Uterus (tissue), 2 donors: Measurements from ENCODE around the gene C11orf52.

ENCODE experiments used
- CTCF ChIP-seq, 4 experiments: fragments of 200-600 bp in 2 of 4; fragments of 450-650 bp in 2 of 4; sonication (generic) in 2 of 4; IDR thresholded peaks; one replicate each; pipeline ENCODE4 v1.5.1; 2016 to 2019; ENCODE audit warnings: antibody characterized with exemption in 4 of 4, mild to moderate bottlenecking in 2 of 4, moderate library complexity in 1 of 4
- POLR2A ChIP-seq, 2 donors: fragments of 450-650 bp; IDR thresholded peaks; one replicate each; pipeline ENCODE4 v1.6.1; 2016; ENCODE audit warnings: antibody characterized with exemption in 2 of 2, mild to moderate bottlenecking in 1 of 2, moderate library complexity in 1 of 2

DNA sequence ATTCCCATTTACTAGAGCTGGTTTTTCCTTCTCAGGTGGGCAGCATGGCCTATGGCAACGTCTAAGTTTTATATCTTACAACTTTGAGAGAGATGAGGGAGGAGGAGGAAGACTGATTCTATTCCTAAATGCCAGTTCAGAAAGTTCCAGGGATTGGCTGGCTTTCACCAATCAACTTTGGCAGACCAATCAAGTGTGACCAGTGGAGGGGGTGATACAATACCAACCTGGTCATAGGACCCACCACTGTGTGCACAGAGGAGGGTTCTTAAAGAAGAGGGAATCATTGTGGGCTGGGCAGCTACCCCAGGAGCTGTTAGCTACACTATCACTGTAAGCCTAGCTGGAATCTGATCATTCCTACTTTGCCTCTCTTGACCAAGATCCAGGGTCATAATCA, 26.5 kb downstream of the C11orf52 start:
- no peak for TF ChIP-seq CTCF (IDR thresholded peaks at IDR 0.05)
- TF ChIP-seq POLR2A (IDR thresholded peaks at IDR 0.05): no peak
